SK-N-MC (cell line): ENCODE data around the gene RBBP8.

Experiments used
- DNase-seq: peaks from one replicate; pipeline ENCODE4 v3.0.0-alpha.2; 2011; ENCODE audit warnings: low read depth, low spot score
- H3K27ac ChIP-seq: fragments of 200-600 bp; sonication (generic); 2 replicates; pipeline ENCODE4 v1.5.1; 2016; ENCODE audit warnings: mixed run types
- H3K36me3 ChIP-seq: fragments of 200-600 bp; sonication (generic); 2 replicates; pipeline ENCODE4 v1.6.1; 2017; ENCODE audit warnings: antibody characterized with exemption, low read length, mixed read lengths; ENCODE audit not compliant: insufficient read depth
- H3K4me3 ChIP-seq: fragments of 200-600 bp; sonication (generic); 2 replicates; pipeline ENCODE4 v1.5.1; 2016
- H3K9ac ChIP-seq: fragments of 200-600 bp; sonication (generic); 2 replicates; pipeline ENCODE4 v1.8.0; 2017; ENCODE audit warnings: mixed run types, mixed read lengths; ENCODE audit not compliant: insufficient read length
- H3K9me3 ChIP-seq: fragments of 200-600 bp; sonication (generic); 2 replicates; pipeline ENCODE4 v1.6.1; 2017; ENCODE audit warnings: low read depth, mild to moderate bottlenecking, antibody characterized with exemption, low read length, moderate library complexity, mixed read lengths
- EZH2 ChIP-seq: fragments of 200-600 bp; sonication (generic); IDR thresholded peaks from one replicate; pipeline ENCODE4 v1.6.1; 2017; ENCODE audit warnings: antibody characterized with exemption
- FOXP2 ChIP-seq: optimal IDR thresholded peaks from 2 replicates; pipeline ENCODE3; 2011; ENCODE audit warnings: mild to moderate bottlenecking, moderate library complexity; ENCODE audit not compliant: insufficient read depth; ENCODE audit errors: extremely low read length, control extremely low read depth
- POLR2AphosphoS5 ChIP-seq: IDR thresholded peaks from 2 replicates; pipeline ENCODE4 v1.6.1; 2012; ENCODE audit warnings: mild to moderate bottlenecking, low read depth, low read length, borderline replicate concordance

RBBP8 gene

GRCh38 chr18:22977847-22978701, 44.9 kb downstream of the RBBP8 start:
- TF ChIP-seq FOXP2 (no peak), EZH2 (no peak), POLR2AphosphoS5 (no peak)
- no peak overlapping the region for H3K9ac ChIP-seq
- no peak for DNase-seq
- no peak overlapping the region for H3K27ac ChIP-seq
- H3K4me3 ChIP-seq: no peak overlapping the region
- peaks cover 75% of the 10 kb centered on the region for H3K36me3 ChIP-seq
- no peaks in the 10 kb centered on the region for H3K9me3 ChIP-seq

- peaks cover 64% of the 10 kb centered on the region for H3K36me3 ChIP-seq
- TF ChIP-seq FOXP2 (no peak), POLR2AphosphoS5 (no peak), EZH2 (no peak)
- H3K9ac ChIP-seq: no peak overlapping the region
- no peak overlapping the region for H3K4me3 ChIP-seq
- H3K27ac ChIP-seq: no peak overlapping the region
- H3K9me3 ChIP-seq: no peaks in the 10 kb centered on the region
- no peak for DNase-seq
Measured at GRCh38 chr18:22980394-22980793, 47.3 kb downstream of the RBBP8 start.

- Histone ChIP-seq H3K36me3 (peaks cover 65% of the 10 kb centered on the region), H3K9me3 (no peaks in the 10 kb centered on the region), H3K27ac (no peak overlapping the region), H3K9ac (no peak overlapping the region), H3K4me3 (no peak overlapping the region)
- no peak for DNase-seq
- no peak for TF ChIP-seq POLR2AphosphoS5
- no peak for TF ChIP-seq FOXP2
Measured at GRCh38 chr18:22981274-22982133, 48.4 kb downstream of the RBBP8 start.

GRCh38 chr18:22983175-22983574, 50.0 kb downstream of the RBBP8 start:
- TF ChIP-seq POLR2AphosphoS5 (no peak), FOXP2 (no peak), EZH2 (no peak)
- H3K9ac ChIP-seq: no peak overlapping the region
- H3K36me3 ChIP-seq: peaks cover 59% of the 10 kb centered on the region
- H3K27ac ChIP-seq: no peak overlapping the region
- DNase-seq: no peak
- no peaks in the 10 kb centered on the region for H3K9me3 ChIP-seq
- H3K4me3 ChIP-seq: no peak overlapping the region

GRCh38 chr18:22985250-22985649, 52.1 kb downstream of the RBBP8 start:
- Histone ChIP-seq H3K36me3 (peaks cover 63% of the 10 kb centered on the region), H3K4me3 (no peak overlapping the region), H3K9me3 (no peaks in the 10 kb centered on the region), H3K9ac (no peak overlapping the region), H3K27ac (no peak overlapping the region)
- no peak for DNase-seq
- TF ChIP-seq POLR2AphosphoS5: no peak
- TF ChIP-seq FOXP2: no peak
- TF ChIP-seq EZH2: no peak

- Histone ChIP-seq H3K36me3 (peaks cover 71% of the 10 kb centered on the region), H3K9me3 (no peaks in the 10 kb centered on the region), H3K9ac (no peak overlapping the region), H3K27ac (no peak overlapping the region), H3K4me3 (no peak overlapping the region)
- no peak for DNase-seq
- TF ChIP-seq POLR2AphosphoS5 (no peak), EZH2 (no peak), FOXP2 (no peak)
Measured at GRCh38 chr18:22987547-22988189, 54.5 kb downstream of the RBBP8 start.

GRCh38 chr18:22988208-22988607, 55.1 kb downstream of the RBBP8 start:
- H3K9me3 ChIP-seq: no peaks in the 10 kb centered on the region
- H3K4me3 ChIP-seq: no peak overlapping the region
- peaks cover 71% of the 10 kb centered on the region for H3K36me3 ChIP-seq
- H3K27ac ChIP-seq: no peak overlapping the region
- TF ChIP-seq EZH2 (no peak), FOXP2 (no peak), POLR2AphosphoS5 (no peak)
- DNase-seq: no peak
- no peak overlapping the region for H3K9ac ChIP-seq

- H3K27ac ChIP-seq: no peak overlapping the region
- no peak for DNase-seq
- no peak overlapping the region for H3K4me3 ChIP-seq
- no peaks in the 10 kb centered on the region for H3K9me3 ChIP-seq
- no peak overlapping the region for H3K9ac ChIP-seq
- TF ChIP-seq POLR2AphosphoS5 (no peak), FOXP2 (no peak), EZH2 (no peak)
- peaks cover 61% of the 10 kb centered on the region for H3K36me3 ChIP-seq
Measured at GRCh38 chr18:22998344-22998743, 65.2 kb downstream of the RBBP8 start.
